K562 treated with DMSO at 1 percent for 12 hours (cell line): ENCODE data around the gene ARF6. TPM values are rescaled to one million over a fixed set of nuclear protein-coding genes. Genes with fewer than 3 reads are reported as not detected.

Experiments used
- total RNA-seq: library from RNA; unstranded; fragments of 300-600 nt; gene quantifications from 2 replicates; pipeline ENCODE4 v1.2.3, GENCODE V29; 2022; ENCODE audit not compliant: insufficient read depth

The ARF6 gene
- total RNA-seq = 21.5 and 33.0 TPM in 2 replicates

DNA sequence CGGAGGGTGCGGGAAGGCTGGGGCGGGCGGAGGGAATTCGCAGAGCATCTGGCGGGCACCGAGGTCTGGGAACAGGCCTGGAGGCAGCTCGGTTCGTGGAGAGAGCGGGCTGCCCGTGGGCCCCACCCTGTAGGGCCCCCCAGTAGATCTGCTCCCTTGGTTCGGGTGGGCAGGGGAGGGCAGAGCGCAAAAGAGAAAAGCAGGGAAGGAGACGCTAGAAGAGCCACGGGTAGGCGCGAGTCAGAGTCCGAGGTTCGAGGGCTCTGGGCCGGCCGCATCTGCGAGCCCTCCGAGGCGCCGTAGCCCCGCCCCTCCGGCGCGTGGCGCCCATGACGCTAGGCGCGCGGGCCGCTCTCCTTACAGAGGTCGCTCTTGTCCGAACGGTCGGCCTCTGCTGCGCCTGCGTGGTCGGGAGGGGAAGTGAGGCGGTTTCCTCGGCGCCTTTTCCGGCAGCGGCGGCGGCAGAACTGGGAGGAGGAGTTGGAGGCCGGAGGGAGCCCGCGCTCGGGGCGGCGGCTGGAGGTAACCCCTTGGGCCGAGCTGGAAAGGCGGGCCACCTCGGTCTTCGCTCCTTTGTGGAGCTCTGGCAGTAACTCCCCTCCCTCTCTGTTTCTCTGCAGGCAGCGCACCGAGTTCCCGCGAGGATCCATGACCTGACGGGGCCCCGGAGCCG, at the start of gene ARF6:
ARF6 (plus strand) TSS at position 447 of the 673 bp plus-strand sequence. CDS start 655 bp downstream, outside the sequence.

DNA sequence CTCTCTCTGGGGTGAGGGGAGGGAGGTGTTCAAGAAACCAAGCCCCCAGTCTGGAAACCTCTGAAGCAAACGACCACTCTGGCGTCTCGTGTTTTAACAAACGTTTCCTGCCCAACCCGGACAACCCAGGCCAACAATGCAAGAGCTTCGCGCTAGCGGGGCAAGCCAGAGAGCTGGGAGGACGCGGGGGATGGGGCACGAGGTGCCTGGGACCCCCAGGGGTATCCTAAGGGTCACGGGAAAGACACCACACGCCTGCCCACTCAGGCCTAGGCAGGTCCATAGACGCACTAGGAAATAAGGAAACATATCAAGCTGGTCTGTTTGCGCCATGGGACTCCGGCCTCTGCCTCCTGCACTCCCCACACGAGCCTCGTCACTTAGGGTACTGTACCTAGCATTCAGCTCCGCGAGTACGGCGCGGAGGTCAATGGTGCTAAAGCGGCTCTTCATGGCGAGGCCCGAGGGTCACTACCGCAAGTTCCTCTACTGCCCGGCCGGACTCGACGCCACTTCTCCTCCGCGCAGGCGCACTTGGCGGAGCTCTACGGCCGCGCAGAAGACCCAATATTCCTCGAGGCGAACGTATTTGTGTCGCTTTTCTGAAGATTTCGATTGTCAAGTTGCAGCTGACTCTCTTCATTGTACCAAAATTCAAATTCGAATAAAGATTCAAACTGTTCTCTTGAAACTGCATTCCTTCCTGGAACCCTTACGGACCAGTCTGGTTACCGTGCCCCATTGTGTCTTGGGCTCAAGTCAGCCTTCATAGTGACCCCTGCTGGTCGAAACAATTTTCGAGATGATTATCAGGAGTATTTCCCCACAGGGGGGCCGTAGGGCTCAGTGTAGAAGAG, 40.4 kb upstream of the ARF6 start, which contains the start of gene NEMF:
NEMF (minus strand) TSS at position 488 of the 857 bp plus-strand sequence; CDS start at position 453, 35 bp downstream.

Other genes with a start within 250 kb of the ARF6 start
- 7.3 and 16.0 TPM in 2 replicates for gene POLE2, start 204.9 kb upstream of the ARF6 start, total RNA-seq
- 1.1 TPM in 1 of 2 replicates, not detected in the other for gene KLHDC1, start 200.0 kb upstream of the ARF6 start, total RNA-seq
- 27.5 and 50.1 TPM in 2 replicates for gene KLHDC2, start 124.9 kb upstream of the ARF6 start, total RNA-seq
- gene NEMF, start 40.3 kb upstream of the ARF6 start, total RNA-seq = 14.0 and 32.4 TPM in 2 replicates
- 1.1 and 4.4 TPM in 2 replicates for gene VCPKMT, start 223.5 kb downstream of the ARF6 start, total RNA-seq